ENCODE results near the gene PKD2.

Gene PKD2

DNA sequence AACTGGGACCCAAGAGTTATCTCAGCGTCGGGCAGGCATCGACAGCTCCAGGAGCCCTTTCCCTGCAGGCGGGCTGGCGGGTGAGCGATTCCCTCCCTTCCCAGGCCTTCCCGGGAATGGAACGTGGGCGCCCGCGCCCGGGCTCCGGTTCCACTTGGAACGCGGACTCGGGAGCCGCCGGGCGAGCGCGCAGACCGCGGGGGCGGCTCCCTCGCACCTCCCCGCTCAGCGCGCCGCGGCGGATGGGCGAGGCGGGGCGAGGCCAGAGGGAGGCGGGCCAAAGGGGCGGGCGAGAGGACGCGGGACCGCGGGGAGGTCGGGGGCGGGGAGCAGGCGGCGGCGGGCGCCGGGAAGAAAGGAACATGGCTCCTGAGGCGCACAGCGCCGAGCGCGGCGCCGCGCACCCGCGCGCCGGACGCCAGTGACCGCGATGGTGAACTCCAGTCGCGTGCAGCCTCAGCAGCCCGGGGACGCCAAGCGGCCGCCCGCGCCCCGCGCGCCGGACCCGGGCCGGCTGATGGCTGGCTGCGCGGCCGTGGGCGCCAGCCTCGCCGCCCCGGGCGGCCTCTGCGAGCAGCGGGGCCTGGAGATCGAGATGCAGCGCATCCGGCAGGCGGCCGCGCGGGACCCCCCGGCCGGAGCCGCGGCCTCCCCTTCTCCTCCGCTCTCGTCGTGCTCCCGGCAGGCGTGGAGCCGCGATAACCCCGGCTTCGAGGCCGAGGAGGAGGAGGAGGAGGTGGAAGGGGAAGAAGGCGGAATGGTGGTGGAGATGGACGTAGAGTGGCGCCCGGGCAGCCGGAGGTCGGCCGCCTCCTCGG, at the start of gene PKD2:
PKD2 (plus strand) TSS at position 332 of the 818 bp plus-strand sequence; CDS start at position 431, 99 bp downstream.
- peak; percentile 53 to 77 (median 65) for DNase-seq (ENCODE audit: low read depth in 3 of 3)

DNA sequence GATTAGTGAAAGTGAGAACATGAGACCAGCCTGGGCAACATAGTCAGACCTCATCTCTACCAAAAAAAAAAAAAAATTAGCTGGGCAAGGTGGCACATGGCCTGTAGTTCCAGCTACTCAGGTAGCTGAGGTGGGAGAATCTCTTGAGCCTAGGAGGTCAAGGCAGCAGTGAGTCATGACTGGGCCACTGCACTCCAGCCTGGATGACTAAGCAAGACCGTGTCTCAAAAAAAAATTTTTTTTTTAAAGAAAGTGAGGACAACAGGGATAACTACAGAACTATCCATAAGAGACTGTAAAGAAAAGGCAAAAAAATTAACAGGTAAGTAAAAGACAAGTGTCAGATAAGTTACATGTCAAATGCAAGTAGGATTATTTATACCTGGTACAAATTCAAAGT, 45.4 kb upstream of the PKD2 start:
- no peak for DNase-seq (ENCODE audit: low read depth in 3 of 3)

DNA sequence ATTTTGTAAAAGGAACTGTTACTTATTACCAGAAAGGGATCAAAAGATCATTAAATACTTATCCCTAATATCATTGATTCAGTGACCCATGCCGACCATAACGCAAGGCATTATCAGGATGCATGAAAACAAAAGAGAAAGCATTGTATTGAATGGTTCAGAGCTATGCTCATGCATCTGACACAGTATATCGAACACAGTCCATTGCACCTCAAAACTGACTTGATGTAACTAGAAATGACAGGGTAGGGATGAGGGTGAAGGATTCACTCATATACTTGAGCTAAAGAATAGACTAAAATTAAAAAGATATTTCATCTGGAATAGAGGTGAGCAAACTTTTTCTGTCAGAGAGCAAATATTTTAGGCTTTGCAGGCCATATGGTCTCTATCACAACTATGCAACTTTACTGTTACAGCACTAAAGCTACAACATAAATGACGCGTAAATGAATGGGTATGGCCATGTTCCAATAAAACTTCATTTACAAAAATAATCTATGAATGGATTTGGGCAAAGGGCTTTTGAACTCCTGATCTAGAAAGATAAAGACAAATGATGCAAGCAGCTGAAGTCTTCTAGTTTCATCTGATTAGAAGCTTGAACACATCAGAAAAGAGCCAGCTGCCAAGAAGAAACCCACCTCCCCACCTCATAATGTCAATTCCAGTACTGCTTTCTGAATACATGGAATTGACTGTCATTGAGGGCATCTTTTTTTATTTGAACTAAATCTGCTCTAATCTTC, 44.9 kb upstream of the PKD2 start:
- DNase-seq (ENCODE audit: low read depth in 3 of 3) = no peak

DNA sequence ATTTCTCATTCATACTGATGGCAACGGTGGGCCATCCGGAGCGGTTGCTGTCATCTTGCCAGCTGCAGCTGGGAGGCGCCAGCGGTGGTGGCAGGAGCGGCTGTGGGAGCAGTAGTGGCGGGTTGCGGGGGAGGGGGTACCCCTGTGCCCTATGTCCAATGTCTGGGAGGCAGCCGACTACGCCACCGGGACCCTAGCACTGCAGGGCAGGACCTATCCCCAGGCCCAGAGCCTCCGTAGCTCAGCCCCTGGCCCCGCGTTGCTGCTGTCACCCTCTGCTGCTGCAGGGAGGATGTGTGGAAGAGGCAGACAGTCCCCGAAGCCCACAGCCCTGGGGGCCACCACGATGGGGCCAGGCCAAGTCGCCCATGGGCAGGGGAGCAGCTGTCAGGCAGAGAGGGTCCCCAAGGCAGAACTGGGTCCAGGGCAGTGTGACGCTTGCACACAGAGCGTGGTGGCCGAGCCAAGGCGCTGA, 41.9 kb upstream of the PKD2 start:
- no peak for DNase-seq (ENCODE audit: low read depth in 3 of 3)

DNA sequence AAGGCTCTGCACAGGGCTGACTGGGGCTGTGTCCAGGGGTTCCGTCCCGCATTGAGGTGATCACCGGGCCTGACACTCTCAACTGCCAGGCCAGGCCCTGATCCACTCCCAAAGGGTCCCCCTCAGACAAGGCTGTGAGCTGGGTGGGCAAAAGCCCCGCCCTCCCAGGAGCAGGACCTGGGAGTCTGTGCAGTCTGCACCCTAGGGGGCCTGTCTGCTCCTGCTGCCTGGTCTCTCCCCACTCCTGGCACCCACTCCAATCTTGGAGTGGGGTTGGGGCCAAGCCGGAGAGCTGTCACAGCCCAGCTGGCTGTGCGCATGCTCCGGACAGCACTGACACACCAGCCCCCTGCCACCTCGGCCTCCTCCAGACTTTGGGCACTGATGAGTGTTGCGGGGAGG, 41.3 kb upstream of the PKD2 start:
- DNase-seq (ENCODE audit: low read depth in 3 of 3) = no peak

DNA sequence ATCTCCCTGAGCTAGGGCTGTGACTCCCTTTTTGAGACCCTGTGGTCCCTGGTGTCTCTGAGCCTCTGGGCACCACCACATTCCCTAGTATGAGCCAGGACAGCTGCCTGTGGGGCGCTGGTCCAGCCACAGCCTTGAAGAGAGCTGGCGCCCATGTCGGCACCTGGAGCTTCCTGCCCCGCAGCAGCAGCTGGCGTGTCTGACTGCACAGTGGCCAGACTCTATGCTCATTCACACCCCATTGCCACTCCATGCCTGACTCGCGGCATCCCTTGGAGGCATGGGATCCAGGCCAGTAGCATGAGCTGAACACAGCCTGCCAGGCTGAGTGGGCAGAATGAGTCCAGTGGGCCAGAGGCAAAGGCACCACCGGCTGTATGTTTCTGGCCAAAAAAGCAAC, 40.2 kb upstream of the PKD2 start:
- no peak for DNase-seq (ENCODE audit: low read depth in 3 of 3)

DNA sequence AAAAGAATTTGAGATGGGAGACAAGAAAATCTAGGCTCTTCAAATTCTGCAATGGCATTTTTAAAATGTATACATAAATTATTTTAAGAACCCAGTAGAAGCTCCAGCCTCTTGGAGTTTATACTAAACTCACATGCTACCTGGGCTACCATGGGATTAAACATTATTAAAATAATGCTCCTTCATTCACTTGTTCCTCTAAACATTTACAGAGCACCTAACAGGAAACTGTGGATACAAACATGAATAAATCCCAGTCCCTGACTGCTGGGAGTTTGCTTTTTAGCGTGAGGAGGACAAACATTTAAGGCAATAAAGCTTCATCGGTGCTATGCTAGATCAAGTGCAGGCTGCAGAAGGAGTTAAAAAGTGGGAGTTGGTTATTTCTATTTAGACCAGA, 37.3 kb upstream of the PKD2 start:
- DNase-seq (ENCODE audit: low read depth in 3 of 3) = no peak

DNA sequence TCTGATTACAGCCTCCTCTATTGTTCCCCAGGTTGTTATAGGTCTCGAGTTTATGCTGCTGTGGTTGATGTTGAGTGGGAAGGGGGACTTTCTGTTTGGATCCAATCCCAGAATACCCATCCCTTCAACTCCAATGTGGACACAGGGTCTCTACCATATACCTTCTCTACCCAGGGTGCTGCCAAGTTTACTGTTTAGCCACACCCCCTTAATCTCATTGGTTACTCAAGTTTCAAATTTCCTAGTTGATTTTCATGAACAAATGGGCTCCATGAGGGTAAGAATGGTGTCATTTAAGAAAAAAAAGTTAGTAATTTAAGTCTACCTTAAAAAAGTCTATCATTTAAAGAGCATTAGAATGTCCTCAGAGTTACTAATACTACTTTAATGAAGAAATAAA, 35.6 kb upstream of the PKD2 start:
- DNase-seq (ENCODE audit: low read depth in 3 of 3) = no peak

DNA sequence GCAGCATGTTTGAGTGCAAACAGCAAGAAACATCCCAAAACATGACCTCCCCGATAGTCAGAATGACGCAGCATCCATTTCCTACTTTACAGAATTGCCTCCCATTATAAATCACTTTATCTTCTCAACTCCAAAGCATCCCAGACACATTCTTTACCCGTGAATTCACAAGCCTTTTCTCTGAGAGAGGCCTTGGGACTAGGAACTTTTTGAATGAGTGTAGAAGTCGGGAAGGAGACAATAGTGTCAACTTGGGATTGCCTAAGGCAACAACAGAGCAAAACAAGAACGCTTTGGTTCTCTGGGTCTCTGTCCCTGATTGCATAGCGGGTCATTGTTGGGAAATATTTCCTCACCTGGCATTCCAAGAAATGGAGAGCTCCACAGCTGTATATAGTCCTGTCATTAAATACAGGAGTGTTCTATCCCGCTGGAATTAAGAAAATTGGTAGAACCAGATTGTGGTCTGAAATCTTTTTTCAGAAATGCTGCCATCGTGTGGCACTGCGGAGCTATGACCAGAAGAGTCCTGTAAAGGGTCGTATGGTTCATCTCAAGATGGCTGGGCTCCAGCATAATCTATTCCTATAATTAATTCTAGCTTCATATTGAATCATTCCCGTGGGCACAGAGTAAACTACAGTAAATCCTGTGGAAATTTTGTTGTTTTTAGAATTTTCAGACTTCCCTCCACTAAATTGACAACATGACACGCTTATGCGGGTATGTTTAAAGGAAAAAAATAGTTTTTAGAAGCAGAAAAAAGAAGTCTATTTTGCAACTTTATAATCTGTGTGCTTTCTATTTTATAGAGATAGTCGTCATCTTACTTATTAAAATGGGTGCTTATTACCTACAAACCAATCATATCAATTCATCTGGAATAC, 33.9 kb upstream of the PKD2 start:
- DNase-seq (ENCODE audit: low read depth in 3 of 3) = peak in 2 of 3 donors; percentile 7 to 31

DNA sequence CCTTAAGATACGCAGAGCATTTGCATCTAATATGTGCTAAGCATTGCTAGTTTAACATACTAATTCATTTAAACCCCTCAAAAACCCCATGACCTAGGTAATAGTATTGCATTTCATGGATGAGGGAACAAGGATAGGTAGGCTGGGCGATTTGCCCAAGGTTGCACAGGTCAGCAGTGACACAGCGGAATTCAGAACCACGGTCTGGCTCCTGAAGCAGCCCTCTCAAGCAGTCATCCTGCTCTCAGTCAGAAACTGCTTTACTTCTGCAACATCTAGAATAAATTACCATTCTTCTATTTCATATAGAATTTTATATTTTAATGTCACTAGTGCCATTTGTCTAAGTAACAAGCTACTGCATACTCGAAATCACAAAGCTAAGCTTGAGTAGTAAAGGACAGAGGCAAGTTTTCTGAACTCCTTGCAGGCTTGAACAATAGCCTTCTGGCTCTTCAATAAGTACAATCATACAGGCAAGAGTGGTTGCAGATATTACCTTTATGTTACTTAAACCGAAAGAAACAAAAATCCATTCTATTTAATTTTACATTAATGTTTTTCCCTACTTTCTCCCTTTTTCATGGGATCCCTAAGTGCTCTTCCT, 32.5 kb upstream of the PKD2 start:
- no peak for DNase-seq (ENCODE audit: low read depth in 3 of 3)

DNA sequence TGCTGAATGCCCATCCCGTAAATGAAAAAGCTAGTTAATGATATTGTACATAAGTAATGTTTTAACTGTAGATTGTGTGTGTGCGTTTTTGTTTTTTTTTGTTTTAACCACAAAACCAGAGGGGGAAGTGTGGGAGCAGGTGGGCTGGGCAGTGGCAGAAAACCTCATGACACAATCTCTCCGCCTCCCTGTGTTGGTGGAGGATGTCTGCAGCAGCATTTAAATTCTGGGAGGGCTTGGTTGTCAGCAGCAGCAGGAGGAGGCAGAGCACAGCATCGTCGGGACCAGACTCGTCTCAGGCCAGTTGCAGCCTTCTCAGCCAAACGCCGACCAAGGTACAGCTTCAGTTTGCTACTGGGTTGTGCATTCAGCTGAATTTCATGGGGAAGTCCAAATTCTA, 32.0 kb upstream of the PKD2 start, which contains the start of gene SPP1:
SPP1 (plus strand) TSS at position 249 of the 400 bp plus-strand sequence. CDS start 1,182 bp downstream, outside the sequence.
- peak in 2 of 3 donors; percentile 9 for DNase-seq (ENCODE audit: low read depth in 3 of 3)

DNA sequence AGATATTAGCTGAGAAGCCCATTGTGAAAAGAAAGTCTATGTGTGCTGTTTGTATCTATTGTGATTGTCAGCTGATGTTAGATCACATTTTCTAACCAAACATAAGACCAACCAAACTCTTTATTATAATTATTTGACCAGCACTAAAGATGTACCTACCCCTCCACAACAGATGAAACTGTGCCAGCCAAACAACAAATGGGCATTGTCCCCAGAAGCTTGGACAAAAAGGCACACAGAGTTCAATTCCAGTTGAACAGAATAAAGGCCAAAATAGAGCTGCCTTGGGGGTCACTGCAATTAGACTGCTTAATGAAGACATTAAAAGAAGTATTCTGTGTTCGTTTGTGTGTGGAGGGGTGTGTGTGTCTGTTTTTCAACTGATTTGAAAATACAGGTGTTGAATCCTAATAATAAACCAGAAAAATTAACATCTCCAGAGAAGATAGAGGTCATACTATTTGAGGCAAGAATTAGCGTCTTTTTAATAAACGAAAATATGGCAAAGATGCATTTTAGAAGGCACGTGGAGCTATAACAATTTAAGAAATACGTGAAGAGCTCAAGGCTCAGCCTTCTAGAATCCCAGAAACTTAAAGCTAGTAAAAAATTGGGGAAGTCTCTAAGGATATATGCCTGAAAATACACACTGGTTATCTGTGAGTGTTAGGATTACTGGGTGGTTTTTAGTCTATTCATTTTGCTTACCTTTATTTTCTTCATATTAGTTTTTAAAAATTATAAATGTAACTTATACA, 29.7 kb upstream of the PKD2 start:
- no peak for DNase-seq (ENCODE audit: low read depth in 3 of 3)

DNA sequence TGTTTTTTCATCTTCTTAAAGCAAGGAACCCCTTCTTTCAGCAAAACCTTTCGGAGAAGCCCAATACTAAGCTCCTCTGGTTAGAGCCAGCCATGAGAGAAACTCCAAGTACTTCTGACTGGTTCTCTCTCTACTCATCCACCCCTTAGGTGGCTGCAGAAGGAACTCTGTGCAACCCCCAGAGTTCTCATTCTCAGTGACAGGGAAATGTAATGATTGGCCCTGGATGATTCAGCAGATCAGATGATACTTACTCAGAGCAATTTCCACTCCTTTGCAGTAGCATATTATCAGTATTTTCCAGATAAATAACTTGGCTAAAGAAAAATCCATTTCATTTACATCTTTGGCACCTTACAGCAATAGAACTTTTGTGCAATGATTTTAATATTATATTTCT, 28.8 kb upstream of the PKD2 start:
- no peak for DNase-seq (ENCODE audit: low read depth in 3 of 3)

DNA sequence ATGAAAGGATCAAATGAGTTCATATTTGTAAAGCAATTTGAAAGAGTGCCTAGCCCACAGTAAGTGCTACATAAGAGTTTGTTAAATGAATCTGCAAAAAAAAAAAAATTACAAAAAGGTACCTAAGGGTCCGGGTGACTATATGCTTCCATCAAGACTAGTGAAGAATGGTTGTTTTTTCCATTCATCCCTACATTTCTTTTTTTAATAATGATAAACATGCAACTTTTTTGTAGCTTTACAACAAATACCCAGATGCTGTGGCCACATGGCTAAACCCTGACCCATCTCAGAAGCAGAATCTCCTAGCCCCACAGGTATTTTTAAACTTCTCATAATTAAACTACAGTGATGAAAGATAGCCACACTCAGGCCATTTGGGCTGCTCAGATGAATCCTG, 27.6 kb upstream of the PKD2 start:
- no peak for DNase-seq (ENCODE audit: low read depth in 3 of 3)

DNA sequence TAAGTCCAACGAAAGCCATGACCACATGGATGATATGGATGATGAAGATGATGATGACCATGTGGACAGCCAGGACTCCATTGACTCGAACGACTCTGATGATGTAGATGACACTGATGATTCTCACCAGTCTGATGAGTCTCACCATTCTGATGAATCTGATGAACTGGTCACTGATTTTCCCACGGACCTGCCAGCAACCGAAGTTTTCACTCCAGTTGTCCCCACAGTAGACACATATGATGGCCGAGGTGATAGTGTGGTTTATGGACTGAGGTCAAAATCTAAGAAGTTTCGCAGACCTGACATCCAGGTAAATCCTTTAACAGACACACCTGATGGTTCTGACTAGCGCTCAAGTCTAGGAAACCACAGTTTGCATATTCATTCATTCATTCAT, 25.9 kb upstream of the PKD2 start:
- no peak for DNase-seq (ENCODE audit: low read depth in 3 of 3)

DNA sequence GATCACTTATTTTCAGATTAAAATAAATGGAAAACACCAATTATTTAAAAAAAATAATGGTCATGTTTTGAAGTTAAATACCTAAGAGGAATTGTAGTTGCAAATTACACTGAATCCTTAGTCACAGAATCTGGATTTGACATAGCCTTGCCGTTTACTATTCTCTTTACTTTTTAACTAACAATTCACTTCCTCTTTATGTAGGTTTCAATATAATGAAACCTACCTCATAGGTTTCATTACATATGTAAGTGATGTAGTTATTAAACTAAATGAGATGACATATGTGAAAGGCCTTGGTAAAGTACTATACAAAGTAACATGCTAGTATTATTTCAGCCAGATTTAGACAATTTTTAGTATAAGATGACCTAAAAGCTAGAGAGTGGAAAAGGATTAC, 25.4 kb upstream of the PKD2 start:
- no peak for DNase-seq (ENCODE audit: low read depth in 3 of 3)

DNA sequence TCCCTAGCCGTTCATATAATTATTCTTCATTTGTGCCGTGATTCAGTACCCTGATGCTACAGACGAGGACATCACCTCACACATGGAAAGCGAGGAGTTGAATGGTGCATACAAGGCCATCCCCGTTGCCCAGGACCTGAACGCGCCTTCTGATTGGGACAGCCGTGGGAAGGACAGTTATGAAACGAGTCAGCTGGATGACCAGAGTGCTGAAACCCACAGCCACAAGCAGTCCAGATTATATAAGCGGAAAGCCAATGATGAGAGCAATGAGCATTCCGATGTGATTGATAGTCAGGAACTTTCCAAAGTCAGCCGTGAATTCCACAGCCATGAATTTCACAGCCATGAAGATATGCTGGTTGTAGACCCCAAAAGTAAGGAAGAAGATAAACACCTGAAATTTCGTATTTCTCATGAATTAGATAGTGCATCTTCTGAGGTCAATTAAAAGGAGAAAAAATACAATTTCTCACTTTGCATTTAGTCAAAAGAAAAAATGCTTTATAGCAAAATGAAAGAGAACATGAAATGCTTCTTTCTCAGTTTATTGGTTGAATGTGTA, 24.9 kb upstream of the PKD2 start:
- DNase-seq (ENCODE audit: low read depth in 3 of 3) = no peak

DNA sequence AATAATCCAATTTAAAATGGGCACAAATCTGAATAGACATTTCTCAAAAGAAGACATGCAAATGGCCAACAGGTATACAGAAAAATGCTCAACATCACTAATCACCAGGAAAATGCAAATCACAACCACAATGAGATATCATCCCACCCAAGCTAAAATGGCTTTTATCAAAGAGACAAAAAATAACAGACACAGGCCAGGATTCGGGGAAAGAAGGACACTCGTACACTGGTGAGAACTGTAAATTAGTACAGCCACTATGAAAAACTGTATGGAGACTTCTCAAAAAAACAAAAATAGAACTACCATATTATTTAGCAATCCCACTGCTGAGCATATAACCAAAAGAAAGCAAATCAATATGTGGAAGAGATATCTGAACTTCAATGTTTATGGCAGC, 23.4 kb upstream of the PKD2 start:
- DNase-seq (ENCODE audit: low read depth in 3 of 3) = no peak

DNA sequence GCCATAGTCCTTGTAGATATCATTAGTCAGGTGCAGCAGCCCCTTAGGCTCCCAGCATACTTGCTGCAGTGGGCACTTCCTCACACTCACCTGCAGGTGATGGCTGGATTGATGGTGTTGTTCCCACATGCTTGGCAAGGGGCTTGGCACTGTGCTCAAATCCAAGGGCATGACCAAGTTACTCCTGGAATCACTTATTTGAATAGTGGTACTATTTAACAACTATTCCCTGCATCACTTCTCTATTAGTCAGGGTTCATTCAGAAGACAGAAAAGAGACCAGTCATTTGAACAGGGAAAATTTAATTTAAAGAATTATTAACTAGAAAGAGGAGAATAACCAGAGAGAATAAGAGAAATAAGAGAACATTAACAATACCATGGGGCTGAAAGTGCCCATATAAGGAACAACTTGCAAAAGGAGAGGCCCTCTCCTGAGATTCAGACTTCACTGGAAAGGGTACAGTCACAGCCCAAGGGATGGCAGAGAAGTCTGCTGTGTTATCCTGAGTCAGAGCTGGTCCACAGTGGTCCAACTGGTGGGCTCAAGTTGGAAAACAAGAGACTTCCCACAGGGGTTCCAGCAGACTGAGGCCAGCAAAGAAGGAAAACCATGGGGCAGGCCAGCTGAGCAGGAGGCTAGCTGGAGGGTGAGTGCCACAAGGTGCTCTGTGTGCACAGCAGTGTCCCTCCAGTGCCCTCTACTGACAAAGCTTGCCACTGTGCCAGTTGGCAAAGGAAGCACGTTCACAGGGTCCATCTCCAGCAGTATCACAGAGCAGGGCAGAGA, 22.1 kb upstream of the PKD2 start:
- peak in 1 of 3 donors; percentile 31 for DNase-seq (ENCODE audit: low read depth in 3 of 3)

DNA sequence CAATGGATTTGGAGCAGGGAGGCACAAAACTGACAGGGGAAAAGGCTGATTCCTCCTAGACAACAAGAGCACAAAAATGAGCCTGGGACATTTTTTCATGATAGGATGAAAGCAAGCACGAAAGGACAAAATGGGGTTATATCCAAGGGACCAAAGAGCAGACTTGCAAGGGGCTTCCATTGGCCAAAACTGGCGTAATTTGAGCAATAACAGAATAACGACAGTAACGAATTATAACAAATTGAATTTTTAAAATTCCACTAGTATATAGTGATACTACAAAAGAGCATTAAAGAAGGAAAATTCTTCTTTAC, 21.6 kb upstream of the PKD2 start:
- DNase-seq (ENCODE audit: low read depth in 3 of 3) = no peak

Data from stimulated activated CD4-positive, alpha-beta T cell treated with anti-CD3 and anti-CD28 coated beads, TNF-alpha, amount 100 ng/mL, for 48 hours (primary cell).